Esophagus squamous epithelium (tissue), 4 donors: ENCODE data around the gene ABHD12.

Experiments used
- CTCF ChIP-seq, 6 experiments: fragments of 450-650 bp in 4 of 6; fragments of 200-600 bp in 2 of 6; sonication (generic) in 2 of 6; IDR thresholded peaks; one replicate each; pipeline ENCODE4 v1.5.1; 2016 to 2019; ENCODE audit warnings: antibody characterized with exemption in 6 of 6, mild to moderate bottlenecking in 4 of 6, moderate library complexity in 4 of 6
- POLR2A ChIP-seq, 4 donors: fragments of 450-650 bp; IDR thresholded peaks; one replicate each; pipeline ENCODE4 v1.6.1; 2017; ENCODE audit warnings: antibody characterized with exemption in 4 of 4, mild to moderate bottlenecking in 4 of 4, moderate library complexity in 3 of 4

GRCh38 chr20:25283221-25283951 is 107.2 kb downstream of the ABHD12 start:
- TF ChIP-seq CTCF (IDR thresholded peaks at IDR 0.05) (no peak), POLR2A (IDR thresholded peaks at IDR 0.05) (no peak)
